ENCODE measurements around the gene NUDT21. TPM values are rescaled to one million over a fixed set of nuclear protein-coding genes. Genes with fewer than 3 reads are reported as not detected.

NUDT21 gene
- total RNA-seq, 1 experiment from 2014 or later: 218 TPM

GRCh38 chr16:56462064-56462796 is 11.1 kb upstream of the NUDT21 start:
- H3K27ac ChIP-seq (ENCODE audit: low read depth, low read length): no peak overlapping the region
- H2AFZ ChIP-seq (ENCODE audit: low read depth, low read length, poor library complexity, severe bottlenecking): no peak overlapping the region
- ChIA-PET RAD21 (ENCODE audit: low non-redundant PET in 1 of 2, low total read pairs in 2 of 2, uncharacterized antibody in 2 of 2, unreplicated experiment in 2 of 2) (no interaction called here), CTCF (no interaction called here), POLR2A (interaction anchor here (0.7 kb wide), 1 partner anchor 77 kb away, joined by 3 read pairs; no protein-coding TSS in a partner anchor)
- no peak overlapping the region for H3K9ac ChIP-seq (ENCODE audit: low read length)
- ATAC-seq (no peak), DNase-seq (ENCODE audit: low read depth, low spot score) (no peak)
- no peaks in the 10 kb centered on the region for H3K9me3 ChIP-seq (ENCODE audit: control insufficient read depth in 1 of 2, insufficient read depth in 1 of 2, low read depth in 1 of 2, low read length in 2 of 2)
- no peaks in the 10 kb centered on the region for H4K20me1 ChIP-seq (ENCODE audit: insufficient read depth)
- H3K9me2 ChIP-seq (ENCODE audit: insufficient read depth): no peaks in the 10 kb centered on the region
- BruUV-seq (replicated peaks): no TSS peak
- no peak overlapping the region for H3K4me2 ChIP-seq (ENCODE audit: low read length)
- no peaks in the 10 kb centered on the region for H3K79me2 ChIP-seq (ENCODE audit: insufficient read depth, low read length)
- intact Hi-C loops (cut with micrococcal nuclease): no loop called here
- H3K36me3 ChIP-seq (ENCODE audit: control insufficient read depth in 1 of 2, insufficient read depth in 2 of 2, low read length in 2 of 2): peaks cover 41 to 55% of the 10 kb centered on the region in 2 experiments
- H3K27me3 ChIP-seq (ENCODE audit: insufficient read depth, low read length): no peaks in the 10 kb centered on the region
- H3K4me1 ChIP-seq (ENCODE audit: control insufficient read depth in 1 of 2, insufficient read depth in 2 of 2, low read length in 2 of 2): no peaks in the 10 kb centered on the region
- no peak for TF ChIP-seq EGR1 (IDR thresholded peaks at IDR 0.05; ENCODE audit: low read depth)
- TF ChIP-seq CTCF (IDR thresholded peaks at IDR 0.05 in 2 of 3, conservative IDR thresholded peaks at IDR 0.05 in 1 of 3; ENCODE audit: borderline replicate concordance in 1 of 3, insufficient read depth in 1 of 3, low read depth in 2 of 3, low read length in 2 of 3): no peak
- TF ChIP-seq EZH2 (IDR thresholded peaks at IDR 0.05): no peak
- no peak for TF ChIP-seq YY1 (IDR thresholded peaks at IDR 0.05; ENCODE audit: extremely low read depth, insufficient replicate concordance, low read depth, low read length)
- no peak for TF ChIP-seq ZBTB33 (IDR thresholded peaks at IDR 0.05; ENCODE audit: extremely low read depth, insufficient replicate concordance, low read length)
- H3K4me3 ChIP-seq (replicated peaks in 1 of 2; ENCODE audit: low read depth in 1 of 2, low read length in 2 of 2): no peak overlapping the region

Measured in HCT116 (cell line).